Neural progenitor cell (in vitro differentiated cells): ENCODE results near the gene IQGAP3. TPM values are rescaled to one million over a fixed set of nuclear protein-coding genes. Genes with fewer than 3 reads are reported as not detected.

Experiments
- DNase-seq: peaks from one replicate; pipeline ENCODE4 v3.0.0-alpha.2; 2016; ENCODE audit warnings: low spot score
- H2AFZ ChIP-seq: fragments of 200-600 bp; sonication (generic); replicated peaks from 2 replicates; pipeline ENCODE4 v1.6.1; 2016; ENCODE audit warnings: antibody characterized with exemption
- H3F3A ChIP-seq: fragments of 200-600 bp; sonication (generic); 2 replicates; pipeline ENCODE4 v1.6.1; 2016; ENCODE audit warnings: antibody characterized with exemption, low read depth
- H3K27ac ChIP-seq: fragments of 200-600 bp; sonication (generic); 2 replicates; pipeline ENCODE4 v1.5.1; 2016; ENCODE audit warnings: mild to moderate bottlenecking
- H3K27me3 ChIP-seq: fragments of 200-600 bp; sonication (generic); 2 replicates; pipeline ENCODE4 v1.6.1; 2016; ENCODE audit warnings: mild to moderate bottlenecking, moderate library complexity
- H3K36me3 ChIP-seq: fragments of 200-600 bp; sonication (generic); 2 replicates; pipeline ENCODE4 v1.5.1; 2016
- H3K4me1 ChIP-seq: fragments of 200-600 bp; sonication (generic); 2 replicates; pipeline ENCODE4 v1.6.1; 2016; ENCODE audit warnings: mixed run types
- H3K4me2 ChIP-seq: fragments of 200-600 bp; sonication (generic); 2 replicates; pipeline ENCODE4 v1.6.1; 2016
- H3K4me3 ChIP-seq: fragments of 200-600 bp; sonication (generic); 2 replicates; pipeline ENCODE4 v1.5.1; 2016
- H3K79me2 ChIP-seq: fragments of 200-600 bp; sonication (generic); 2 replicates; pipeline ENCODE4 v1.6.1; 2016; ENCODE audit warnings: low read depth
- H3K9ac ChIP-seq: fragments of 200-600 bp; sonication (generic); 2 replicates; pipeline ENCODE4 v1.6.1; 2016
- H3K9me3 ChIP-seq: fragments of 200-600 bp; sonication (generic); 2 replicates; pipeline ENCODE4 v1.5.1; 2016; ENCODE audit warnings: low read depth
- H4K20me1 ChIP-seq: fragments of 200-600 bp; sonication (generic); 2 replicates; pipeline ENCODE4 v1.6.1; 2016; ENCODE audit warnings: low read depth
- H3K27ac Mint-ChIP-seq: 3 replicates; pipeline ENCODE4 v1.8.0; 2021; ENCODE audit warnings: mixed read lengths
- H3K27me3 Mint-ChIP-seq: 2 replicates; pipeline ENCODE4 v1.8.0; 2022; ENCODE audit warnings: low read depth, mild to moderate bottlenecking, inconsistent platforms, moderate library complexity, mixed read lengths; ENCODE audit not compliant: insufficient read depth
- H3K36me3 Mint-ChIP-seq: 3 replicates; pipeline ENCODE4 v1.8.0; 2021; ENCODE audit warnings: mixed read lengths
- H3K4me1 Mint-ChIP-seq: 3 replicates; pipeline ENCODE4 v1.8.0; 2021; ENCODE audit warnings: mixed read lengths
- H3K4me3 Mint-ChIP-seq: 3 replicates; pipeline ENCODE4 v1.8.0; 2021; ENCODE audit warnings: mild to moderate bottlenecking, moderate library complexity, mixed read lengths
- H3K9me3 Mint-ChIP-seq: 3 replicates; pipeline ENCODE4 v1.8.0; 2020; ENCODE audit warnings: mixed read lengths
- CTCF ChIP-seq: fragments of 200-600 bp; sonication (generic); IDR thresholded peaks from 2 replicates; pipeline ENCODE4 v1.5.1; 2017; ENCODE audit warnings: antibody characterized with exemption, mild to moderate bottlenecking
- EZH2 ChIP-seq: fragments of 200-600 bp; sonication (generic); IDR thresholded peaks from 2 replicates; pipeline ENCODE4 v1.6.1; 2017; ENCODE audit warnings: antibody characterized with exemption, mild to moderate bottlenecking, moderate library complexity
- EZH2phosphoT487 ChIP-seq: fragments of 200-600 bp; sonication (generic); IDR thresholded peaks from 2 replicates; pipeline ENCODE4 v1.6.1; 2017; ENCODE audit warnings: antibody characterized with exemption
- total RNA-seq: library from RNA; depleted of rRNA; stranded (reverse); fragments of >200 nt; gene quantifications from 2 replicates; pipeline ENCODE4 v1.2.3, GENCODE V29; 2015; ENCODE audit warnings: low replicate concordance

The IQGAP3 gene
- total RNA-seq, 1 donor from 2014 or later = 31.5 TPM

DNA sequence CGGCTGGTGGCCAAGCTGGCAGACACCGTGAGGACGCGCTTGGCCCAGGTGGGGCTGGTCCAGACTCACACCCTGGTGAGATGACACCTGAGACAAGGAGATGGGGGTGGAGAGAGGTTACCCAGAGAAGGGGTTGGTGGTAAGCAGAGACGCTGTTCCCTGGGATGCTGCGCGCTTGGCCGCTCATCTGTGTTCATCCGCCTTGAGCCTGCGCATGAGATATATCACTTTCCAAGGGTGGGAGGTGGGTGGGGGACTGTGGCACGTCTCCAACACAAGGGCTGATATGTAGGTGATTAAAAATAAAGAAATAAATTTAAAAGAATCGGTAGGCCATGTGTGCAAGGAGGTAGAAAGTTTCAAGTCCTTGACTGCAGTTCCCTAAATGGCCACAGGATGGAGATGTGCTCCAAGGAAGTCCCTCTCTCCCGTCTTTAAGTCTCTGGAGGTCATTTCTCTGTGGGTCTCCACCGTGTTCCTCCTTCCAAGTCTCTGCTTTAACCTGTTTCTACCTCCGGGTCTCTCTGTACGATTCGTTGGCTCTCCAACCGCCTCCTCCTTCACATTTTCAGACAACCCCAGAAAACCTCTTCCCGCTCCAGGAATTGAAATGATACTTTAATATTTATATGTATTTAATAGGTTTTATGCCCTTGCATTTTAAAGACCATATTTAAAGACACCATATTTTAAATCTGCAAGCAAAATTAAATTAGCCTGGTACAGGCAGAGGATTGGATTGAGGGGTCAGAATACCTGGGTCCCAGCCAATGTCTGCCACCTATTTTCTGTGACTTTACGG lies 11.7 kb upstream of the IQGAP3 start:
- H3K4me1 Mint-ChIP-seq = peaks cover 3% of the 10 kb centered on the region

GRCh38 chr1:156582388-156583017 lies 10.1 kb upstream of the IQGAP3 start:
- no peak overlapping the region for H3K27ac ChIP-seq
- no peaks in the 10 kb centered on the region for H3K4me1 ChIP-seq
- no peak overlapping the region for H3K4me3 ChIP-seq
- no peaks in the 10 kb centered on the region for H3K79me2 ChIP-seq
- no peaks in the 10 kb centered on the region for H3K36me3 ChIP-seq
- no peak for DNase-seq
- H4K20me1 ChIP-seq = no peaks in the 10 kb centered on the region
- H3K9ac ChIP-seq = no peak overlapping the region
- H3K9me3 ChIP-seq = no peaks in the 10 kb centered on the region
- H3K27me3 ChIP-seq = no peaks in the 10 kb centered on the region
- Mint-ChIP-seq H3K27ac (peak overlapping the region; percentile 79), H3K36me3 (no peaks in the 10 kb centered on the region), H3K9me3 (no peaks in the 10 kb centered on the region), H3K4me1 (peaks cover 11% of the 10 kb centered on the region), H3K27me3 (peaks cover 15% of the 10 kb centered on the region), H3K4me3 (no peak overlapping the region)
- H2AFZ ChIP-seq = no peak overlapping the region
- H3F3A ChIP-seq = no peaks in the 10 kb centered on the region
- H3K4me2 ChIP-seq = no peak overlapping the region
- TF ChIP-seq EZH2phosphoT487 (no peak), CTCF (no peak)

More for the DNA sequence above, 11.7 kb upstream of the IQGAP3 start:
- Histone ChIP-seq H3K4me2 (no peak overlapping the region), H3K9me3 (no peaks in the 10 kb centered on the region), H3F3A (no peaks in the 10 kb centered on the region), H3K27ac (no peak overlapping the region), H3K36me3 (no peaks in the 10 kb centered on the region), H3K27me3 (no peaks in the 10 kb centered on the region), H3K79me2 (no peaks in the 10 kb centered on the region), H4K20me1 (no peaks in the 10 kb centered on the region), H3K4me1 (no peaks in the 10 kb centered on the region), H3K4me3 (no peak overlapping the region), H2AFZ (peak overlapping the region; percentile 70), H3K9ac (no peak overlapping the region)
- H3K9me3 Mint-ChIP-seq = no peaks in the 10 kb centered on the region
- TF ChIP-seq EZH2 (no peak), CTCF (peak; percentile 76), EZH2phosphoT487 (no peak)
- peak; percentile 86 for DNase-seq
- H3K36me3 Mint-ChIP-seq = no peaks in the 10 kb centered on the region
- H3K27ac Mint-ChIP-seq = peak overlapping the region; percentile 83
- peaks cover 15% of the 10 kb centered on the region for H3K27me3 Mint-ChIP-seq
- H3K4me3 Mint-ChIP-seq = peak overlapping the region; percentile 44

DNA sequence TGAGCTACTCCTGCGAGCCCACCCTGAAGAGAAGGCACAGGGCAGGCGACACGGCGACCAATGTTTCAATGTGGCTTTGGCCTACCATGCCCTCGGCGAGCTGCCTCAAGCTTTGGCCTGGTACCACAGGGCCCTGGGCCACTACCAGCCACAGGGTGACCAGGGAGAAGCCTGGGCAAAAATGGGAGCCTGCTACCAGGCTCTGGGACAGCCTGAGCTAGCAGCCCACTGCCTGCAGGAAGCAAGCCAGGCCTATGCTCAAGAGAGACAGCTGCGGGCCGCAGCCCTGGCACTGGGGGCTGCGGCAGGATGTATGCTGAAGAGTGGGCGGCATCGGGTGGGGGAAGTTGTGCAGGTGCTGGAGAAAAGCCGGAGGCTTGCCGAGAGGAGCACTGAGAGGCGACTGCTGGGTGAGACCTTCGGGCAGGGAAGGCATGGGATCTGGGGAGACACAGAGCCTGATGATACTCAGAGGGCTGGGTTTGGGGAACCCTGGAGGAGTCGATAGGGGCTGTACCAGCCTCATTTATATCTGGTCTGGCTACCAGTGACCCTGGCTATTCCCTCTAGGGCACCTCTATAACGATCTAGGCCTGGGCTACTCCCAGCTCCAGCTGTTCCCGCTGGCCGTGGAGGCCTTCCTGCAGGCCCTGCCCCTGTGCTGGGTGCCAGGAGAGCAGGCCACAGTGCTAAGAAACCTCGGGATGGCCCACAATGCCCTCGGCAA lies 9.5 kb upstream of the IQGAP3 start:
- H2AFZ ChIP-seq = no peak overlapping the region
- no peak overlapping the region for H3K4me2 ChIP-seq
- no peaks in the 10 kb centered on the region for H3K4me1 ChIP-seq
- TF ChIP-seq EZH2phosphoT487 (no peak), EZH2 (no peak), CTCF (no peak)
- no peaks in the 10 kb centered on the region for H3F3A ChIP-seq
- DNase-seq = no peak
- Mint-ChIP-seq H3K4me3 (no peak overlapping the region), H3K36me3 (no peaks in the 10 kb centered on the region), H3K27ac (peak overlapping the region; percentile 79), H3K27me3 (peaks cover 15% of the 10 kb centered on the region), H3K9me3 (no peaks in the 10 kb centered on the region), H3K4me1 (peaks cover 11% of the 10 kb centered on the region)
- H3K36me3 ChIP-seq = no peaks in the 10 kb centered on the region
- no peak overlapping the region for H3K27ac ChIP-seq
- no peaks in the 10 kb centered on the region for H3K79me2 ChIP-seq
- no peaks in the 10 kb centered on the region for H3K27me3 ChIP-seq
- H4K20me1 ChIP-seq = no peaks in the 10 kb centered on the region
- no peaks in the 10 kb centered on the region for H3K9me3 ChIP-seq
- H3K9ac ChIP-seq = no peak overlapping the region
- H3K4me3 ChIP-seq = no peak overlapping the region
